NB4 (cell line): Measurements from ENCODE around the gene VPS8.

Source experiments
- DNase-seq: peaks from one replicate; pipeline ENCODE4 v3.0.0; 2010; ENCODE audit warnings: low read depth
- H3K4me3 ChIP-seq: one replicate; pipeline ENCODE4 v1.5.1; 2011; ENCODE audit warnings: mild to moderate bottlenecking, low read depth, low read length, moderate library complexity
- CTCF ChIP-seq: IDR thresholded peaks from one replicate; pipeline ENCODE4 v1.5.1; 2012; ENCODE audit warnings: low read depth, low read length
- MAX ChIP-seq: IDR thresholded peaks from 2 replicates; pipeline ENCODE4 v1.6.1; 2011; ENCODE audit warnings: low read depth, low read length
- MYC ChIP-seq: IDR thresholded peaks from 2 replicates; pipeline ENCODE4 v1.6.1; 2011; ENCODE audit warnings: low read depth, low read length
- POLR2A ChIP-seq: IDR thresholded peaks from 2 replicates; pipeline ENCODE4 v1.6.1; 2011; ENCODE audit warnings: mild to moderate bottlenecking; ENCODE audit not compliant: insufficient read length; ENCODE audit errors: extremely low read depth

The VPS8 gene

GRCh38 chr3:184914628-184915027 is 102.7 kb downstream of the VPS8 start:
- no peak for TF ChIP-seq CTCF
- no peak for TF ChIP-seq MYC
- TF ChIP-seq MAX: no peak
- no peak for TF ChIP-seq POLR2A
- no peak overlapping the region for H3K4me3 ChIP-seq
- DNase-seq: no peak

GRCh38 chr3:184918750-184919149 is 106.8 kb downstream of the VPS8 start:
- no peak for DNase-seq
- TF ChIP-seq CTCF (no peak), MAX (no peak), MYC (no peak), POLR2A (no peak)
- H3K4me3 ChIP-seq: no peak overlapping the region

- DNase-seq: no peak
- H3K4me3 ChIP-seq: no peak overlapping the region
- TF ChIP-seq MYC (no peak), CTCF (no peak), MAX (no peak), POLR2A (no peak)
These were observed 107.7 kb downstream of the VPS8 start for GRCh38 chr3:184919651-184920050.

GRCh38 chr3:184924547-184924946 is 112.6 kb downstream of the VPS8 start:
- DNase-seq: no peak
- H3K4me3 ChIP-seq: no peak overlapping the region
- TF ChIP-seq POLR2A: no peak
- no peak for TF ChIP-seq MYC
- no peak for TF ChIP-seq CTCF
- TF ChIP-seq MAX: no peak

GRCh38 chr3:184927796-184928315 is 115.9 kb downstream of the VPS8 start:
- no peak for DNase-seq
- H3K4me3 ChIP-seq: no peak overlapping the region
- TF ChIP-seq MAX (no peak), MYC (no peak), CTCF (no peak), POLR2A (no peak)

- no peak for DNase-seq
- H3K4me3 ChIP-seq: no peak overlapping the region
- TF ChIP-seq POLR2A: no peak
- no peak for TF ChIP-seq CTCF
- TF ChIP-seq MAX: no peak
- no peak for TF ChIP-seq MYC
These were observed 120.8 kb downstream of the VPS8 start for GRCh38 chr3:184932777-184933176.
